ENCODE results near the gene YY1. TPM values are rescaled to one million over a fixed set of nuclear protein-coding genes. Genes with fewer than 3 reads are reported as not detected.

Gene YY1
- total and polyA plus RNA-seq, 2 of the 8 experiments (the other 6 are each of a cell fraction or from before 2014, with no cell fraction given) = 26.4 to 106 TPM

DNA sequence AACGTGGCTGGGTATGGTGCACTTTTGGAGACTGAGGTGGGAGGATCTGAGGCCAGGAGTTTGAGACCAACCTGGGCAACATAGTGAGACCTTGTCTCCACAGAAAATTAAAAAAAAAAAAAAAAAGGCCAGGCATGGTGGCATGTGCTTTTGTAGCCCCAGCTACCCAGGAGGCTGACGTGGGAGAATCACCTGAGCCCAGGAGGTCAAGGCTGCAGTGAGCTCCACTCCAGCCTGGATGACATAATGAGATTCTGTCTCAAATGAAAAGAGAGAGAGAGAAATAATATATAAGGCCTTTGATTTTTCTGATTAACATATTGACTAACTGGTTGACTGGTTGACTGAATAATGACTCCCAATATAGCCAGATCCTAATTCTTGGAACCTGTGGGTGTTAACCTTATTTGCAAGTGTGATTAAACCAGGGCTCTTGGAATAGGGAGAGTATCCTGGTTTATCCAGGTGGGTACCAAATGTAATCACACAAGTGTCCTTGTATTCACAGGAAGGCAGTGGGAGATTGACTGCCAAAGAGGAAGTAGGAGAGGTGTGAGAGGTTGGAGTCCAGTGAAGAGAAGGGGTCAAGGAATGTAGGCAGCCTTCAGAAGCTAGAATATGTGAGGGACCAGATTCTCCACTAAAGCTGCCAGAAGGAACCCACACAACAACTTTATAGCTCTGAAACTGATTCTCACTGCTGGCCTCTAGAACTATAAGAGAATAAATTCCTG lies 12.0 kb downstream of the YY1 start (continued):
- TF ChIP-seq, protein P1, sequence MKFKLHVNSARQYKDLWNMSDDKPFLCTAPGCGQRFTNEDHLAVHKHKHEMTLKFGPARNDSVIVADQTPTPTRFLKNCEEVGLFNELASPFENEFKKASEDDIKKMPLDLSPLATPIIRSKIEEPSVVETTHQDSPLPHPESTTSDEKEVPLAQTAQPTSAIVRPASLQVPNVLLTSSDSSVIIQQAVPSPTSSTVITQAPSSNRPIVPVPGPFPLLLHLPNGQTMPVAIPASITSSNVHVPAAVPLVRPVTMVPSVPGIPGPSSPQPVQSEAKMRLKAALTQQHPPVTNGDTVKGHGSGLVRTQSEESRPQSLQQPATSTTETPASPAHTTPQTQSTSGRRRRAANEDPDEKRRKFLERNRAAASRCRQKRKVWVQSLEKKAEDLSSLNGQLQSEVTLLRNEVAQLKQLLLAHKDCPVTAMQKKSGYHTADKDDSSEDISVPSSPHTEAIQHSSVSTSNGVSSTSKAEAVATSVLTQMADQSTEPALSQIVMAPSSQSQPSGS (IDR thresholded peaks at IDR 0.05; ENCODE audit: low read length) = no peak
- no peak for TF ChIP-seq SAP30 (IDR thresholded peaks at IDR 0.05; ENCODE audit: insufficient read depth, insufficient replicate concordance, low read length)
- TF ChIP-seq GABPA (IDR thresholded peaks at IDR 0.05; ENCODE audit: borderline replicate concordance, insufficient read depth, low read length) = no peak
- no peak for TF ChIP-seq RAD21 (IDR thresholded peaks at IDR 0.05 in 1 of 2, conservative IDR thresholded peaks at IDR 0.05 in 1 of 2; ENCODE audit: low read depth in 2 of 2, low read length in 2 of 2)
- TF ChIP-seq, protein P2, sequence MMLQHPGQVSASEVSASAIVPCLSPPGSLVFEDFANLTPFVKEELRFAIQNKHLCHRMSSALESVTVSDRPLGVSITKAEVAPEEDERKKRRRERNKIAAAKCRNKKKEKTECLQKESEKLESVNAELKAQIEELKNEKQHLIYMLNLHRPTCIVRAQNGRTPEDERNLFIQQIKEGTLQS (IDR thresholded peaks at IDR 0.05; ENCODE audit: insufficient read depth, low read depth, low read length) = no peak
- TF ChIP-seq EZH2 (IDR thresholded peaks at IDR 0.05; ENCODE audit: low read depth, low read length, severe bottlenecking) = no peak
- no peak for TF ChIP-seq KDM1A (IDR thresholded peaks at IDR 0.05; ENCODE audit: borderline replicate concordance, low read length)
